A549 (cell line): Measurements from ENCODE around the gene PRKAR1B.

Experiments used
- CBX2 ChIP-seq: fragments of 200-600 bp; sonication (generic); IDR thresholded peaks from 2 replicates; pipeline ENCODE4 v1.6.1; 2016; ENCODE audit warnings: low read depth, mild to moderate bottlenecking, borderline replicate concordance
- CHD2 ChIP-seq: fragments of 150-350 bp; IDR thresholded peaks from 2 replicates; pipeline ENCODE4 v1.6.1; 2014; ENCODE audit warnings: low read length; ENCODE audit not compliant: partially characterized antibody
- CTCF ChIP-seq: fragments of >200 bp; sonication (Bioruptor Twin); formaldehyde crosslinking; IDR thresholded peaks from 3 replicates; pipeline ENCODE4 v1.5.1; 2016
- EP300 ChIP-seq, 2 experiments: fragments of >200 bp; sonication (Bioruptor Twin); formaldehyde crosslinking; IDR thresholded peaks; 2 replicates in 1 of 2; 3 replicates in 1 of 2; pipeline ENCODE4 v1.6.1; 2016 to 2017
- ESRRA ChIP-seq: fragments of 150-350 bp; IDR thresholded peaks from 2 replicates; pipeline ENCODE4 v1.6.1; 2014; ENCODE audit warnings: mild to moderate bottlenecking, low read length, borderline replicate concordance
- KDM1A ChIP-seq: fragments of 200-600 bp; sonication (generic); IDR thresholded peaks from 2 replicates; pipeline ENCODE4 v1.6.1; 2016; ENCODE audit warnings: low read depth, mild to moderate bottlenecking
- POLR2A ChIP-seq: IDR thresholded peaks from 2 replicates; pipeline ENCODE4 v1.6.1; 2012; ENCODE audit warnings: mild to moderate bottlenecking, low read length
- REST ChIP-seq: fragments of 200-600 bp; sonication (generic); IDR thresholded peaks from 2 replicates; pipeline ENCODE4 v1.6.1; 2016; ENCODE audit warnings: antibody characterized with exemption, mild to moderate bottlenecking, moderate library complexity
- SREBF2 ChIP-seq: fragments of 450-650 bp; IDR thresholded peaks from 2 replicates; pipeline ENCODE4 v1.6.1; 2014; ENCODE audit warnings: mild to moderate bottlenecking, moderate library complexity

DNA sequence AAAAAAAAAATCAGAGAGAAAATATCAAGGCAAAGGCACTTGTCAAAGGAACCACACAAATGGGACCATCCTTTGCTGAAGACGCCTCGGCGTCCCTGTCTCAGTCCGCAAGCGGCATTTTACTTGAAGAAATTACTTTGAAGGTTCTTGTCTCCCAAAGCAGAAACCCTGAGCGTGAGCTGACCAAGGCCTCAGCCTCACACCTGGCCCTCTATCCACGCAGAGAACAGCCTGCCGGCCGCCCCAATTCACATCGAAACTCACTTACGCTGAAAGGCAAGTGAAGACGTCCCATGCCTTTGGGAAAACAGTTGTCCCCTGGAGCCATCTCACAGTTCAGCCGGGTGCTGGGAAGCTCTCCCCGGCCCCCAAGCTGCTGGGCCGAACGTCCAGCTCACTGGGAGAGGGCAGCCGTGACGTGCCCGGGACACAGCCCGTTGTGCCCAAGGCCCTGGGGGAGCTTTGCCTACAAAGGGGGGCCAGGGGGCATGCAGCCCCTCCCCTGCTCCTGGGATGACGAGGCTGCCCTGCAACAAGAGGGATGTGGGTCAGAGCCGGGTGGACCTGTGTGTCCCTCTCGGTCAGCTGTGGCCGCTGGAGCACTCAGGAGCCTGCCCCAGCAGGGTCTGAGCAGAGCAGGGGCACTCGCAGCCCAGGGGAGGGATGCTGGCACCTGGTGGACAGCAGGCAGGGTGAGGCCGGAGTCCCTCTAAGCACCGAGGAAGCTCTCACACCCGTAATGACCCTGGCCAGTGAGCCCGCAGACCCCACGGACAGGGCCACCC lies 157.8 kb downstream of the PRKAR1B start:
- TF ChIP-seq REST (no peak), CTCF (no peak), SREBF2 (no peak), ESRRA (no peak), KDM1A (no peak), CHD2 (no peak), CBX2 (no peak), EP300 (IDR thresholded peaks at IDR 0.05) (no peak), POLR2A (no peak)
